ENCODE measurements around the gene C1QTNF6.

DNA sequence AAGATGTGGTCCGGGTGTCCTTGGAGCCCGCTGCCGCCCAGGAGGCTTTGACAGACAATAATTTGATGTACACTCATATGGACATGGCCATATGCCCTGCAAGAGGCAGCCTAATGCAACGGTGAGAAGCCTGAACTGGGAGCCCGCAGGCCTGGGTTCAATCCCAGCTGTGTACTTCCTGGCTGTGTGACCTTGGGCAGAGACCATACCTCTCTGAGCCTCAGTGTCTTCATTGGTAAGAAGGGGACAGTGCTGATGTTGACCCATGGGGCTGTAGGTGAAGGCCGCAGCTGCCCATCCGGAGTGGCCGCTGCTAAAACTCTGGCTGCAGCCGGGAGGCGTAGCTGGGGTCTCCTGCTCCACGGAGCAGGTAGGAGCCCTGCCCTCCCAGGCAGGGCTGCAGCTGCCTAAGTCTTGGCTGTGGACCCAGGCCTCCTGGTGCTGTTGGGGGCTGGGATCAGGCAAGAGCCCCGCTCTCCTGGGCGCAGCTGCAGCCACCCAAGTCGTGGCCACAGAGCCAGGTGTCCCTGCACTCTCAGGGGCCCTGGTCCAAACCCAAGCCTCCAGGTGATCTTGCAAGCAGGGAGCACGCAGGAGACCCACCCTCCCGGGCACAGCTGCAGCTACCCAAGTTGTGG is 47.2 kb downstream of the C1QTNF6 start:
- TF ChIP-seq, protein P1, sequence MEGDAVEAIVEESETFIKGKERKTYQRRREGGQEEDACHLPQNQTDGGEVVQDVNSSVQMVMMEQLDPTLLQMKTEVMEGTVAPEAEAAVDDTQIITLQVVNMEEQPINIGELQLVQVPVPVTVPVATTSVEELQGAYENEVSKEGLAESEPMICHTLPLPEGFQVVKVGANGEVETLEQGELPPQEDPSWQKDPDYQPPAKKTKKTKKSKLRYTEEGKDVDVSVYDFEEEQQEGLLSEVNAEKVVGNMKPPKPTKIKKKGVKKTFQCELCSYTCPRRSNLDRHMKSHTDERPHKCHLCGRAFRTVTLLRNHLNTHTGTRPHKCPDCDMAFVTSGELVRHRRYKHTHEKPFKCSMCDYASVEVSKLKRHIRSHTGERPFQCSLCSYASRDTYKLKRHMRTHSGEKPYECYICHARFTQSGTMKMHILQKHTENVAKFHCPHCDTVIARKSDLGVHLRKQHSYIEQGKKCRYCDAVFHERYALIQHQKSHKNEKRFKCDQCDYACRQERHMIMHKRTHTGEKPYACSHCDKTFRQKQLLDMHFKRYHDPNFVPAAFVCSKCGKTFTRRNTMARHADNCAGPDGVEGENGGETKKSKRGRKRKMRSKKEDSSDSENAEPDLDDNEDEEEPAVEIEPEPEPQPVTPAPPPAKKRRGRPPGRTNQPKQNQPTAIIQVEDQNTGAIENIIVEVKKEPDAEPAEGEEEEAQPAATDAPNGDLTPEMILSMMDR (conservative IDR thresholded peaks at IDR 0.05; ENCODE audit: low read length), result no peak
- no peak for TF ChIP-seq EZH2phosphoT487 (IDR thresholded peaks at IDR 0.05; ENCODE audit: borderline replicate concordance, low read depth, low read length)
